HEK293T (cell line): ENCODE measurements around the gene CUX1.

Experiments
- CTCF ChIA-PET: fragments of 350-600 bp; formaldehyde crosslinking; extraction: SDS; loops from one replicate; lab custom pipeline; 2021; ENCODE audit warnings: antibody characterized with exemption, inconsistent platforms; lab: Yijun Ruan, JAX
- POLR2A ChIA-PET: fragments of 350-600 bp; formaldehyde crosslinking; extraction: SDS; loops from one replicate; lab custom pipeline; 2020; ENCODE audit warnings: antibody characterized with exemption, inconsistent platforms; lab: Yijun Ruan, JAX
- DNase-seq: peaks from one replicate; pipeline ENCODE4 v3.0.0; 2012; ENCODE audit warnings: mixed read lengths; ENCODE audit errors: extremely low spot score
- ARNT ChIP-seq: fragments of 450-650 bp; IDR thresholded peaks from 2 replicates; pipeline ENCODE4 v1.6.1; 2017; ENCODE audit warnings: mild to moderate bottlenecking
- BHLHE40 ChIP-seq: fragments of 450-650 bp; IDR thresholded peaks from 2 replicates; pipeline ENCODE4 v1.6.1; 2016; ENCODE audit warnings: mild to moderate bottlenecking, moderate library complexity, borderline replicate concordance
- CTBP1 ChIP-seq: fragments of 450-650 bp; IDR thresholded peaks from 2 replicates; pipeline ENCODE4 v1.6.1; 2016; ENCODE audit warnings: borderline replicate concordance
- ELF4 ChIP-seq: fragments of 450-650 bp; IDR thresholded peaks from 2 replicates; pipeline ENCODE4 v1.6.1; 2017; ENCODE audit warnings: antibody characterized with exemption
- FOXA1 ChIP-seq: fragments of 450-650 bp; IDR thresholded peaks from 2 replicates; pipeline ENCODE4 v1.6.1; 2016; ENCODE audit warnings: mild to moderate bottlenecking
- FOXK2 ChIP-seq: fragments of 450-650 bp; IDR thresholded peaks from 2 replicates; pipeline ENCODE4 v1.6.1; 2016; ENCODE audit warnings: mild to moderate bottlenecking
- FOXM1 ChIP-seq: fragments of 450-650 bp; IDR thresholded peaks from 2 replicates; pipeline ENCODE4 v1.6.1; 2017; ENCODE audit warnings: mild to moderate bottlenecking, borderline replicate concordance
- HDGF ChIP-seq: fragments of 450-650 bp; IDR thresholded peaks from 2 replicates; pipeline ENCODE4 v1.6.1; 2017; ENCODE audit warnings: antibody characterized with exemption, borderline replicate concordance
- L3MBTL2 ChIP-seq: fragments of 450-650 bp; conservative IDR thresholded peaks from 2 replicates; pipeline ENCODE4 v1.6.1; 2016; ENCODE audit warnings: mild to moderate bottlenecking
- LEF1 ChIP-seq: fragments of 450-650 bp; IDR thresholded peaks from 2 replicates; pipeline ENCODE4 v1.6.1; 2017; ENCODE audit warnings: mild to moderate bottlenecking, borderline replicate concordance
- NFRKB ChIP-seq: fragments of 450-650 bp; IDR thresholded peaks from 2 replicates; pipeline ENCODE4 v1.6.1; 2016; ENCODE audit warnings: mild to moderate bottlenecking, moderate library complexity
- SP1 ChIP-seq: fragments of 450-650 bp; IDR thresholded peaks from 2 replicates; pipeline ENCODE4 v1.6.1; 2017
- SUZ12 ChIP-seq: fragments of 450-650 bp; IDR thresholded peaks from 2 replicates; pipeline ENCODE4 v1.6.1; 2016; ENCODE audit warnings: mild to moderate bottlenecking
- TARDBP ChIP-seq: fragments of 450-650 bp; IDR thresholded peaks from 2 replicates; pipeline ENCODE4 v1.6.1; 2016
- ZNF384 ChIP-seq: fragments of 450-650 bp; IDR thresholded peaks from 2 replicates; pipeline ENCODE4 v1.6.1; 2016
- TF ChIP-seq, protein P1 (sequence below): fragments of 450-650 bp; IDR thresholded peaks from 2 replicates; pipeline ENCODE4 v1.6.1; 2016

Gene CUX1

DNA sequence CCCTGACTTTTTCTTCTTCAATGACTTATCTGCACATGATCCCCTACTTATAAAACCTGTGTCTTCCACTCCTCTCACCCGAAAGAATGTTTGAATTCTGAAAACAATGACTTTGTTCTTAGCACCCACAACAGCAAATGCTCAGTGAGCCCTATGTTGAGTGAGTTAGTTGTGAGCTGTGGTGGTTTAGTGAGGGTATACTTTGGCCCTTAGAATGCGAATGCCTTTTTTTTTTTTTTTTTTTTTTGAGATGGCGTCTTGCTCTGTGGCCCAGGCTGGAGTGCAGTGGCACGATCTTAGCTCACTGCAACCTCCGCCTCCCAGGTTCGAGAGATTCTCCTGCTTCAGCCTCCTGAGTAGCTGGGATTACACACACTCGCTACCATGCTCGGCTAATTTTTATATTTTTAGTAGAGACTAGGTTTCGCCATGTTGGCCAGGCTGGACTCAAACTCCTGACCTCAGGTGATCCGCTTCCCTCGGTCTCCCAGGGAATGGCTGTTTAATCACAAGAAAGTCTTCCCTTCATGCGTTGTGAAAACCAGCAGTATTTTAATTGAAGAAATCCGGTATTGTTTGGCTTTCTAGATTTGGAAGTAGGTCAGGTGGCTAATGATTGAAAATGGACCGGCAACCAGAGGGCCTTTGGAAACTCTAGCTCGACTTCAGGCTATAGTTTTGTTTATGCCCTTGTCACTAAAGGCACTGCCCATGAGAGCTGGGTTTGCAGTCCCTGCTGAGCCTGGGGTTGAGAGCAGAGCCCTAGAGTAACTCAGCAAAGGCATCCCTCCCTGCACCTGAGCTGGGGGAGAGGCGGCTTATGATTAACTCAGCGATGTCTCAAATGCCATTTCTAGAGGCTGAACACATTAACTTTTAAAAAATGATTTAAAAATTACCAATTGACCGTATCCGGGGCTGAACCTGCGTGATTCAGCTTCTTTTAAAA is 41.3 kb downstream of the CUX1 start:
- POLR2A ChIA-PET = interaction anchor here (1.2 kb wide), 1 partner anchor 42 kb away, joined by 3 read pairs; no protein-coding TSS in a partner anchor
- DNase-seq = no peak

DNA sequence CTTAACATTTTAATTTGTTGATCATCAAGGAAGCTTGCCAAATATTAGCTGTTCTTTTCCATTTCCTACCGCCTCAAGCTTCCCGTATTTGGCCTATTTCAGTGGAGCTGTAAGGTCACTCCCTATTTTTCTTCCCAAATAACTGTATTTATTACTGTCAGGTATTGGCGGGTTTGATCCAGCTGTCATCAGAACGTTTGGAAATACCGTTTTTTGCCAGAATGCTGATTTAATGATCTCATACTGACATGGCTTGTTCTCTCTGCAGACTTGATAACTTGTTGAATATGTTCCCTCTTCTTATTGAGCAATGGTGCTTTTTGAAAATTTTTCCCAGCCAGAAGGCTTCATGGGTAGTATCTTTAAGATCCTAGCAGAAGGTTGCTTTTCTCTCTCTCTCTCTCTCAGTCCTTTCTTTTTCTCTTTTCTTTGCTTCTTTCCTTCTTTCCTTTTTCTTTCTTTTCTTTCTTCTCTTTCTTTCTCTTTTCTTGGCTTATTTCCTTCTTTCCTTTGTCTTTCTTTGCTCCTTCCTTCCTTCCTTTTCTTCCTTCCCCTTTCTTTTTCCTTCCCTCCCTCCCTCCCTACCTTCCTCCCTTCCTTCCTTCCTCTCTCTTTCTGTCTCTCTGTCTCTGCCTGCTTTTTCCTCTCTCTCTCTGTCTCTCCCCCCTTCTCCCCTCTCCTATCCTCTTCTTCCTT is 42.1 kb downstream of the CUX1 start:
- no peak for DNase-seq
- TF ChIP-seq FOXM1 = no peak
- no peak for TF ChIP-seq ARNT
- TF ChIP-seq, protein P1, sequence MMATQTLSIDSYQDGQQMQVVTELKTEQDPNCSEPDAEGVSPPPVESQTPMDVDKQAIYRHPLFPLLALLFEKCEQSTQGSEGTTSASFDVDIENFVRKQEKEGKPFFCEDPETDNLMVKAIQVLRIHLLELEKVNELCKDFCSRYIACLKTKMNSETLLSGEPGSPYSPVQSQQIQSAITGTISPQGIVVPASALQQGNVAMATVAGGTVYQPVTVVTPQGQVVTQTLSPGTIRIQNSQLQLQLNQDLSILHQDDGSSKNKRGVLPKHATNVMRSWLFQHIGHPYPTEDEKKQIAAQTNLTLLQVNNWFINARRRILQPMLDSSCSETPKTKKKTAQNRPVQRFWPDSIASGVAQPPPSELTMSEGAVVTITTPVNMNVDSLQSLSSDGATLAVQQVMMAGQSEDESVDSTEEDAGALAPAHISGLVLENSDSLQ = no peak
- no peak for TF ChIP-seq HDGF
- no peak for TF ChIP-seq L3MBTL2
- TF ChIP-seq TARDBP = no peak
- TF ChIP-seq NFRKB = no peak
- no peak for TF ChIP-seq FOXA1
- no peak for TF ChIP-seq SP1
- no peak for TF ChIP-seq ELF4
- no peak for TF ChIP-seq FOXK2
- no peak for TF ChIP-seq LEF1
- TF ChIP-seq ZNF384 = no peak
- no peak for TF ChIP-seq CTBP1
- TF ChIP-seq BHLHE40 = no peak
- TF ChIP-seq SUZ12 = no peak
- POLR2A ChIA-PET = interaction anchor here (1.2 kb wide), 1 partner anchor 43 kb away, joined by 3 read pairs; no protein-coding TSS in a partner anchor
- CTCF ChIA-PET = interaction anchor here (0.6 to 1.4 kb wide), 2 partner anchors 12 to 45 kb away, joined by 3 to 5 read pairs; no protein-coding TSS in a partner anchor

More for the DNA sequence above, 41.3 kb downstream of the CUX1 start:
- CTCF ChIA-PET = interaction anchor here (0.6 to 1.6 kb wide), 6 partner anchors 11 to 51 kb away, joined by 3 to 5 read pairs (median 4); no protein-coding TSS in a partner anchor
- no peak for TF ChIP-seq HDGF
- TF ChIP-seq L3MBTL2 = no peak
- TF ChIP-seq SP1 = no peak
- no peak for TF ChIP-seq BHLHE40
- no peak for TF ChIP-seq ELF4
- no peak for TF ChIP-seq ZNF384
- TF ChIP-seq NFRKB = no peak
- TF ChIP-seq, protein P1 = no peak
- no peak for TF ChIP-seq FOXM1
- TF ChIP-seq TARDBP = no peak
- TF ChIP-seq CTBP1 = no peak

DNA sequence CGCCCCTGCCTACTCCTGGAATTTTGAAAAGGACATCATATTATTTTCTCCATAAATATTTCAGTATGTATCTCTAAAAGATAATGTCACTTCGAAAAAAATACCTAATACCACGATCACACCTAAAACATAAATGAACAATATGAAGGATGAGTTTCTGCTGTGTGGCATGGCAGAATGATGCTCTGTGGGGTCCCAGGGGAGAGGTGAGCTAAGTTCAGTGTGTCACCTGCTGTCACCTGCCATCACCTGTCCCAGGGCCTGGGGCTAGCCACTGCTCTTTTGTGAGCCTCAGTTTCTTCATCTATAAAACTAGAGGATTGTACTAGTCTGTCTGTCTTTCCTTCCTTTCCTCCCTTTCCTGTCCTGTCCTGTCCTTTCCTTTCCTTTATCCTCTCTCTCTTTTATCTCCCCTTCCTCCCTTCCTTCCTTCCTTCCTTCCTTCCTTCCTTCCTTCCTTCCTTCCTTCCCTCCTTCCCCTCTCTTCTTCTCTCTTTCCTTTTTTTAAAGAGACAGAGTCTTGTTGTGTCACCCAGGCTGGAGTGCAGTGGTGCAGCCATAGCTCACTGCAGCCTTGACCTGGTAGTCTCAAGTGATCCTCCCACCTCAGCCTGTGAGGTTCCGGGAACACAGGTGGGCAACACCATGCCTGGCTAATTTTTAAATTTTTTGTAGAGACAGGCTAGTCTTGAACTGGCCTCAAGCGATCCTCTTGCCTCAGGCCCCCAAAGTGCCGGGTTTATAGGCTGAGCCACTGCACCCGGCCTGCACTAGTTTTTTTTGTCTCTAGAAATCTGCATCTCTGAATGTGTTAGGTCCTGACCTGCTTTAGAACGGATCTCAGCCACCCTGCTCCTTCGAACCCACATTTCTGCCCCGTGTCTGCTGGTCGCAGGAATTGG is 43.1 kb downstream of the CUX1 start:
- POLR2A ChIA-PET = no interaction called here
- CTCF ChIA-PET = interaction anchor here (0.6 kb wide), 1 partner anchor 613 kb away, joined by 4 read pairs; no protein-coding TSS in a partner anchor
- no peak for DNase-seq
- TF ChIP-seq LEF1 = no peak
- no peak for TF ChIP-seq TARDBP
- no peak for TF ChIP-seq ELF4
- TF ChIP-seq FOXM1 = no peak
- TF ChIP-seq FOXK2 = no peak
- TF ChIP-seq HDGF = no peak
- TF ChIP-seq NFRKB = no peak
- no peak for TF ChIP-seq BHLHE40
- no peak for TF ChIP-seq L3MBTL2
- TF ChIP-seq SUZ12 = no peak
- no peak for TF ChIP-seq FOXA1
- no peak for TF ChIP-seq CTBP1
- no peak for TF ChIP-seq ZNF384
- no peak for TF ChIP-seq SP1
- TF ChIP-seq, protein P1 = no peak
- TF ChIP-seq ARNT = no peak

DNA sequence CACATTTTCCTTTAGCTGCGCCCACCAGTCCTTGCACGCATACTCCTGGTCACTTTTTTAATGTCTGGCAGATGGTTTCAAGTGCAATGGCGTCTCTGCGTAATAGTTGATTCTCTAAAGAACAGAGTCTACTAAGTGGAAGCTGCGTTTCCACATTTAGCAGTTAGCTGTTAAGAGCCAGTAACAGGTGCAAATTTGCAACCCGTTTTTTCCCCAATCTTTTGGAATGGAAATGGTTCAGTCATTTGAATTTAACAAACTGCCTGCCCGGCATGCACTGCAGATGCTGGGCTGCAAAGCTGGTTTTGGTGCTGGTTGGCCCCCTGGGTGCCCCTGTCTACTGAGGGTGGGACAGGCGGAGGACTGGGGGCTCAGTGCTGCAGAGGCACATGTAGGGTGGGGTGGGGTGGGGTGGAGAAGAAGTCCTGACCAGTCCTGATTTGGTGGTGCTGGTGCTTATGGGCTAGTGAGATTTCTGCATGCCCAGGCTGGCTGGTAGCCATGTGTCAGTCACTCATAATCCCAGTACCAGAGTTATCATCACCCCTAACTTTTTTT is 43.9 kb downstream of the CUX1 start:
- ChIA-PET POLR2A (no interaction called here), CTCF (interaction anchor here (0.6 kb wide), 1 partner anchor 612 kb away, joined by 4 read pairs; no protein-coding TSS in a partner anchor)
- no peak for DNase-seq
- no peak for TF ChIP-seq LEF1
- no peak for TF ChIP-seq CTBP1
- no peak for TF ChIP-seq SP1
- no peak for TF ChIP-seq TARDBP
- TF ChIP-seq SUZ12 = no peak
- no peak for TF ChIP-seq ELF4
